ENCODE results near the gene IKZF2.

DNA sequence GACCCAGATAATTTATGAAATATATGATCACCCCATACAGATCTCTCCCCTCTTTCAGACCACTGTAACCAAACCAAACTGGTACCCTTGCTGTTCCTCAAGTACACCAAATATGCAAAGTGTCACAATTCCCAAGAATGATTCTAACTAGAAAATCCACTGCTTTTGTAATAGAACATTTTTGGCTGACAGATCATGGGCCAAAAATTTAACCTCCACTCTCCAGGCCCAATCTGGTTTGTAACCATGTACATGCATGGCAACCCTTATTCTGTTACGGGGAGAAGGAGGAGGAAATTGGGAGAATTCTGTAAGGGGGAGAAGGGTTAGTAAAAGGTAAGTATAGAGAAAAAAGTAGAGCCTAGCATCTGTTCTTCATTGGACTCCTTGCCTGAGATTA, 62.0 kb downstream of the IKZF2 start:
- TF ChIP-seq SUZ12 (IDR thresholded peaks at IDR 0.05): no peak
- TF ChIP-seq BHLHE40 (IDR thresholded peaks at IDR 0.05; ENCODE audit: borderline replicate concordance): no peak
- TF ChIP-seq L3MBTL2 (conservative IDR thresholded peaks at IDR 0.05): no peak
- no peak for TF ChIP-seq SP1 (IDR thresholded peaks at IDR 0.05)
- no peak for TF ChIP-seq ARNT (IDR thresholded peaks at IDR 0.05)
- TF ChIP-seq FOXM1 (IDR thresholded peaks at IDR 0.05; ENCODE audit: borderline replicate concordance): no peak

Measured in HEK293T (cell line).